Kidney epithelial cell (primary cell): ENCODE results near the gene AAMDC. TPM values are rescaled to one million over a fixed set of nuclear protein-coding genes. Genes with fewer than 3 reads are reported as not detected.
"Not testable (repeated sequence)": the region's sequence is repeated elsewhere in the genome, so short reads cannot be mapped to it uniquely, and the experiment has no call there.

ENCODE experiments used
- DNase-seq: peaks from one replicate; pipeline ENCODE4 v3.0.0-alpha.2; 2010; ENCODE audit warnings: low read depth
- H3K27me3 ChIP-seq: 2 replicates; pipeline ENCODE4 v1.6.0; 2011; ENCODE audit warnings: low read length; ENCODE audit not compliant: control insufficient read depth, insufficient read depth
- H3K36me3 ChIP-seq: 2 replicates; pipeline ENCODE4 v1.5.1; 2011; ENCODE audit warnings: low read length; ENCODE audit not compliant: control insufficient read depth, insufficient read depth
- H3K4me3 ChIP-seq: 2 replicates; pipeline ENCODE4 v1.5.1; 2011; ENCODE audit warnings: low read depth, mild to moderate bottlenecking, control low read depth, low read length
- total RNA-seq: library from RNA; depleted of rRNA; stranded (reverse); fragments of >200 nt; gene quantifications from 2 replicates; pipeline ENCODE4 v1.2.3, GENCODE V29; 2015
- TF ChIP-seq, protein P1 (sequence below): IDR thresholded peaks from 2 replicates; pipeline ENCODE4 v1.5.1; 2011; ENCODE audit warnings: mild to moderate bottlenecking, moderate library complexity, low read length, control low read depth, inconsistent platforms; ENCODE audit not compliant: insufficient read depth, poor library complexity, severe bottlenecking

AAMDC gene
- total RNA-seq, 1 donor from 2014 or later = 12.4 TPM

GRCh38 chr11:77883775-77884174, 62.8 kb downstream of the AAMDC start:
- no peak overlapping the region for H3K4me3 ChIP-seq
- H3K36me3 ChIP-seq = peaks cover 1% of the 10 kb centered on the region
- no peak for DNase-seq
- TF ChIP-seq, protein P1, sequence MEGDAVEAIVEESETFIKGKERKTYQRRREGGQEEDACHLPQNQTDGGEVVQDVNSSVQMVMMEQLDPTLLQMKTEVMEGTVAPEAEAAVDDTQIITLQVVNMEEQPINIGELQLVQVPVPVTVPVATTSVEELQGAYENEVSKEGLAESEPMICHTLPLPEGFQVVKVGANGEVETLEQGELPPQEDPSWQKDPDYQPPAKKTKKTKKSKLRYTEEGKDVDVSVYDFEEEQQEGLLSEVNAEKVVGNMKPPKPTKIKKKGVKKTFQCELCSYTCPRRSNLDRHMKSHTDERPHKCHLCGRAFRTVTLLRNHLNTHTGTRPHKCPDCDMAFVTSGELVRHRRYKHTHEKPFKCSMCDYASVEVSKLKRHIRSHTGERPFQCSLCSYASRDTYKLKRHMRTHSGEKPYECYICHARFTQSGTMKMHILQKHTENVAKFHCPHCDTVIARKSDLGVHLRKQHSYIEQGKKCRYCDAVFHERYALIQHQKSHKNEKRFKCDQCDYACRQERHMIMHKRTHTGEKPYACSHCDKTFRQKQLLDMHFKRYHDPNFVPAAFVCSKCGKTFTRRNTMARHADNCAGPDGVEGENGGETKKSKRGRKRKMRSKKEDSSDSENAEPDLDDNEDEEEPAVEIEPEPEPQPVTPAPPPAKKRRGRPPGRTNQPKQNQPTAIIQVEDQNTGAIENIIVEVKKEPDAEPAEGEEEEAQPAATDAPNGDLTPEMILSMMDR = no peak
- H3K27me3 ChIP-seq = no peaks in the 10 kb centered on the region

- no peaks in the 10 kb centered on the region for H3K36me3 ChIP-seq
- TF ChIP-seq, protein P1 = no peak
- no peaks in the 10 kb centered on the region for H3K27me3 ChIP-seq
- H3K4me3 ChIP-seq = no peak overlapping the region
- DNase-seq = no peak
Measured at GRCh38 chr11:77884186-77884828, 63.4 kb downstream of the AAMDC start.

DNA sequence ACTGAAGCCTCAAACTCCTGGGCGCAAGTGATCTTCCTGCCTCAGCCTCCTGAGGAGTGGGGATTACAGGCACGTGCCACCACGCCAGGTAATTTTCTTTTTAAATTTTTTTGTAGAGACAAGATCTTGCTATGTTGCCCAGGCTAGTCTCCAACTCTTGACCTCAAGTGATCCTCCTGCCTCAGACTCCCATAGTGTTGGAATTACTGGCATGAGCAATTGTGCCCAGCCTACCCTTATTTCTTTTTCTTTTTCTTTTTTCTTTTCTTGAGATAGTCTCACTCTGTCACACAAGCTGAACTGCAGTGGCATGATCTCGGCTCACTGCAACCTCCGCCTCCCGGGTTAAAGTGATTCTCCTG, 63.9 kb downstream of the AAMDC start:
- no peak overlapping the region for H3K4me3 ChIP-seq
- TF ChIP-seq, protein P1 = no peak
- DNase-seq = no peak
- no peaks in the 10 kb centered on the region for H3K36me3 ChIP-seq
- no peaks in the 10 kb centered on the region for H3K27me3 ChIP-seq

DNA sequence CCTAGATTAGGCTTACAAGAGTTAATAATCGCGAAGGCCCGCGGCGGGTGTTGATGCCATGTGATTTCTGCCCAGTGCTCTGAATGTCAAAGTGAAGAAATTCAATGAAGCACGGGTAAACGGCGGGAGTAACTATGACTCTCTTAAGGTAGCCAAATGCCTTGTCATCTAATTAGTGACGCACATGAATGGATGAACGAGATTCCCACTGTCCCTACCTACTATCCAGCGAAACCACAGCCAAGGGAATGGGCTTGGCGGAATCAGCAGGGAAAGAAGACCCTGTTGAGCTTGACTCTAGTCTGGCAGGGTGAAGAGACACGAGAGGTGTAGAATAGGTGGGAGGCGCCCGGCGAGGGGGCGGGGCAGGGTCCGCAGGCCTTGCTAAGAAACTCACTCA, 65.5 kb downstream of the AAMDC start:
- DNase-seq = no peak
- TF ChIP-seq, protein P1 = no peak
- H3K4me3 ChIP-seq = no peak overlapping the region
- no peaks in the 10 kb centered on the region for H3K27me3 ChIP-seq
- H3K36me3 ChIP-seq = no peaks in the 10 kb centered on the region

GRCh38 chr11:77889045-77889444, 68.1 kb downstream of the AAMDC start:
- H3K27me3 ChIP-seq, H3K36me3 ChIP-seq, H3K4me3 ChIP-seq, DNase-seq: not testable (repeated sequence)

GRCh38 chr11:77890100-77890614, 69.2 kb downstream of the AAMDC start:
- not testable (repeated sequence) for DNase-seq, H3K4me3 ChIP-seq, H3K27me3 ChIP-seq, H3K36me3 ChIP-seq

DNA sequence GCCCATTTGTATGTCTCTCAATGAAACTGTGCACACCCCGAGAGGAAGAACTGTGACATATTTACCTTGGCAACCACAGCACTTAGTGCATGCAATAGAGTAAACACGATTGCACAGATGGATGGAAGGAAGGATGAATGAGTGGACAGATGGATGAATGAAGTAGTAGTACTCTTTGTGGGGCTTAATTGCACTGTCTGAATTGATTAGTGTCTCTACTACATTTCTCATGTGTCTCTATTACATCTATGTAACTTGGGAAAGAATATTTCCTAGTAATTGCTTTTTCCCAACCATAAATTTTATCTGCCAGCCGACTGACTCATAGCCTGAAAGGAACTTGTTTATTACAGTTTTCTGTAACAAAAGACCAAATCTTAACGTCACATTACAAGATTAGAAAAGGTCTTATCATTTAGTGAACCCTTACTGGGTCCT, 69.7 kb downstream of the AAMDC start:
- H3K27me3 ChIP-seq, DNase-seq, H3K36me3 ChIP-seq, H3K4me3 ChIP-seq: not testable (repeated sequence)

- H3K4me3 ChIP-seq, H3K36me3 ChIP-seq, DNase-seq, H3K27me3 ChIP-seq: not testable (repeated sequence)
Measured at GRCh38 chr11:77891256-77891655, 70.3 kb downstream of the AAMDC start.

- not testable (repeated sequence) for H3K4me3 ChIP-seq, H3K36me3 ChIP-seq, H3K27me3 ChIP-seq, DNase-seq
Measured at GRCh38 chr11:77891703-77892102, 70.8 kb downstream of the AAMDC start.

GRCh38 chr11:77894949-77895348, 74.0 kb downstream of the AAMDC start:
- not testable (repeated sequence) for H3K36me3 ChIP-seq, DNase-seq, H3K4me3 ChIP-seq, H3K27me3 ChIP-seq
